ENCODE measurements around the gene FBXW8. TPM values are rescaled to one million over a fixed set of nuclear protein-coding genes. Genes with fewer than 3 reads are reported as not detected.

The FBXW8 gene
- polyA plus RNA-seq, 1 donor from 2014 or later, result 11.3 TPM

GRCh38 chr12:116948298-116948697 is 37.5 kb downstream of the FBXW8 start:
- peaks cover 15% of the 10 kb centered on the region for H3K36me3 Mint-ChIP-seq
- H3K27me3 Mint-ChIP-seq, result no peaks in the 10 kb centered on the region
- no peak overlapping the region for H3K4me3 Mint-ChIP-seq
- H3K27ac Mint-ChIP-seq, result no peak overlapping the region
- peaks cover 0 to 2% (median 0%) of the 10 kb centered on the region in 3 donors for H3K9me3 Mint-ChIP-seq
- H3K4me1 Mint-ChIP-seq, result peaks cover 0 to 2% (median 1%) of the 10 kb centered on the region in 3 donors

- Mint-ChIP-seq H3K36me3 (peaks cover 10% of the 10 kb centered on the region), H3K27ac (no peak overlapping the region), H3K4me3 (no peak overlapping the region)
Observed at GRCh38 chr12:116950628-116951325, 40.0 kb downstream of the FBXW8 start.

GRCh38 chr12:116954710-116955381 is 44.1 kb downstream of the FBXW8 start:
- Mint-ChIP-seq H3K4me3 (no peak overlapping the region), H3K27ac (peak overlapping the region in 1 of 3 donors; percentile 94), H3K9me3 (no peaks in the 10 kb centered on the region), H3K27me3 (no peaks in the 10 kb centered on the region), H3K4me1 (peaks cover 0 to 5% (median 1%) of the 10 kb centered on the region in 3 donors), H3K36me3 (peaks cover 5% of the 10 kb centered on the region)

More at GRCh38 chr12:116950628-116951325, 40.0 kb downstream of the FBXW8 start:
- Mint-ChIP-seq H3K4me1 (peaks cover 0 to 5% (median 1%) of the 10 kb centered on the region in 3 donors), H3K9me3 (no peaks in the 10 kb centered on the region), H3K27me3 (no peaks in the 10 kb centered on the region)

- Mint-ChIP-seq H3K4me3 (no peak overlapping the region), H3K9me3 (no peaks in the 10 kb centered on the region), H3K36me3 (peaks cover 3% of the 10 kb centered on the region), H3K27ac (no peak overlapping the region), H3K4me1 (peaks cover 0 to 11% (median 4%) of the 10 kb centered on the region in 3 donors), H3K27me3 (no peaks in the 10 kb centered on the region)
Observed at GRCh38 chr12:116955382-116956021, 44.8 kb downstream of the FBXW8 start.

GRCh38 chr12:116958402-116959197 is 47.9 kb downstream of the FBXW8 start:
- peaks cover 2% of the 10 kb centered on the region for H3K36me3 Mint-ChIP-seq
- H3K27me3 Mint-ChIP-seq, result no peaks in the 10 kb centered on the region
- no peak overlapping the region for H3K4me3 Mint-ChIP-seq
- H3K27ac Mint-ChIP-seq, result no peak overlapping the region
- no peaks in the 10 kb centered on the region for H3K9me3 Mint-ChIP-seq
- H3K4me1 Mint-ChIP-seq, result peaks cover 7 to 17% (median 15%) of the 10 kb centered on the region in 3 donors

- no peaks in the 10 kb centered on the region for H3K9me3 Mint-ChIP-seq
- H3K4me3 Mint-ChIP-seq, result no peak overlapping the region
Observed at GRCh38 chr12:116959198-116959460, 48.4 kb downstream of the FBXW8 start.

GRCh38 chr12:116959845-116960514 is 49.2 kb downstream of the FBXW8 start:
- no peaks in the 10 kb centered on the region for H3K9me3 Mint-ChIP-seq

More at GRCh38 chr12:116959198-116959460, 48.4 kb downstream of the FBXW8 start:
- peaks cover 7 to 17% (median 15%) of the 10 kb centered on the region in 3 donors for H3K4me1 Mint-ChIP-seq
- no peak overlapping the region for H3K27ac Mint-ChIP-seq
- peaks cover 2% of the 10 kb centered on the region for H3K36me3 Mint-ChIP-seq
- no peaks in the 10 kb centered on the region for H3K27me3 Mint-ChIP-seq

GRCh38 chr12:116962197-116962596 is 51.4 kb downstream of the FBXW8 start:
- peak overlapping the region in 1 of 4 donors; percentile 63 for H3K4me3 Mint-ChIP-seq
- H3K36me3 Mint-ChIP-seq, result peaks cover 9% of the 10 kb centered on the region
- no peaks in the 10 kb centered on the region for H3K9me3 Mint-ChIP-seq
- no peak overlapping the region for H3K27ac Mint-ChIP-seq
- H3K27me3 Mint-ChIP-seq, result no peaks in the 10 kb centered on the region
- peaks cover 10 to 14% (median 11%) of the 10 kb centered on the region in 3 donors for H3K4me1 Mint-ChIP-seq

More at GRCh38 chr12:116959845-116960514, 49.2 kb downstream of the FBXW8 start:
- no peak overlapping the region for H3K27ac Mint-ChIP-seq
- H3K4me3 Mint-ChIP-seq, result no peak overlapping the region
- H3K27me3 Mint-ChIP-seq, result no peaks in the 10 kb centered on the region
- peaks cover 2% of the 10 kb centered on the region for H3K36me3 Mint-ChIP-seq
- H3K4me1 Mint-ChIP-seq, result peaks cover 7 to 17% (median 15%) of the 10 kb centered on the region in 3 donors

GRCh38 chr12:116962783-116963356 is 52.1 kb downstream of the FBXW8 start:
- Mint-ChIP-seq H3K4me3 (no peak overlapping the region), H3K27ac (no peak overlapping the region)

GRCh38 chr12:116964054-116965050 is 53.6 kb downstream of the FBXW8 start:
- Mint-ChIP-seq H3K27me3 (no peaks in the 10 kb centered on the region), H3K27ac (no peak overlapping the region), H3K4me1 (peaks cover 11 to 15% (median 15%) of the 10 kb centered on the region in 3 donors), H3K9me3 (no peaks in the 10 kb centered on the region), H3K36me3 (peaks cover 8% of the 10 kb centered on the region), H3K4me3 (no peak overlapping the region)

More at GRCh38 chr12:116962783-116963356, 52.1 kb downstream of the FBXW8 start:
- Mint-ChIP-seq H3K9me3 (no peaks in the 10 kb centered on the region), H3K36me3 (peaks cover 10% of the 10 kb centered on the region), H3K4me1 (peaks cover 11 to 14% (median 11%) of the 10 kb centered on the region in 3 donors), H3K27me3 (no peaks in the 10 kb centered on the region)

- H3K36me3 Mint-ChIP-seq, result peaks cover 14% of the 10 kb centered on the region
Observed at GRCh38 chr12:116968986-116969385, 58.2 kb downstream of the FBXW8 start.

GRCh38 chr12:116969615-116970585 is 59.1 kb downstream of the FBXW8 start:
- Mint-ChIP-seq H3K27me3 (no peaks in the 10 kb centered on the region), H3K4me1 (peaks cover 7 to 20% (median 18%) of the 10 kb centered on the region in 3 donors), H3K36me3 (peaks cover 17% of the 10 kb centered on the region), H3K4me3 (no peak overlapping the region), H3K27ac (no peak overlapping the region), H3K9me3 (peaks cover 0 to 2% (median 0%) of the 10 kb centered on the region in 3 donors)

More at GRCh38 chr12:116968986-116969385, 58.2 kb downstream of the FBXW8 start:
- peaks cover 0 to 2% (median 0%) of the 10 kb centered on the region in 3 donors for H3K9me3 Mint-ChIP-seq
- peaks cover 7 to 20% (median 18%) of the 10 kb centered on the region in 3 donors for H3K4me1 Mint-ChIP-seq
- peak overlapping the region in 1 of 3 donors; percentile 49 for H3K27ac Mint-ChIP-seq
- no peaks in the 10 kb centered on the region for H3K27me3 Mint-ChIP-seq
- H3K4me3 Mint-ChIP-seq, result no peak overlapping the region
